ENCODE measurements around the gene PRMT1. TPM values are rescaled to one million over a fixed set of nuclear protein-coding genes. Genes with fewer than 3 reads are reported as not detected.
A peak's percentile ranks its signal among the peaks of the same experiment; 100 is the strongest.

PRMT1 gene
- total and polyA plus RNA-seq, 9 of the 15 experiments (the other 6 are each of a cell fraction or from before 2014, with no cell fraction given) = 13.3 to 464 (median 326) TPM

DNA sequence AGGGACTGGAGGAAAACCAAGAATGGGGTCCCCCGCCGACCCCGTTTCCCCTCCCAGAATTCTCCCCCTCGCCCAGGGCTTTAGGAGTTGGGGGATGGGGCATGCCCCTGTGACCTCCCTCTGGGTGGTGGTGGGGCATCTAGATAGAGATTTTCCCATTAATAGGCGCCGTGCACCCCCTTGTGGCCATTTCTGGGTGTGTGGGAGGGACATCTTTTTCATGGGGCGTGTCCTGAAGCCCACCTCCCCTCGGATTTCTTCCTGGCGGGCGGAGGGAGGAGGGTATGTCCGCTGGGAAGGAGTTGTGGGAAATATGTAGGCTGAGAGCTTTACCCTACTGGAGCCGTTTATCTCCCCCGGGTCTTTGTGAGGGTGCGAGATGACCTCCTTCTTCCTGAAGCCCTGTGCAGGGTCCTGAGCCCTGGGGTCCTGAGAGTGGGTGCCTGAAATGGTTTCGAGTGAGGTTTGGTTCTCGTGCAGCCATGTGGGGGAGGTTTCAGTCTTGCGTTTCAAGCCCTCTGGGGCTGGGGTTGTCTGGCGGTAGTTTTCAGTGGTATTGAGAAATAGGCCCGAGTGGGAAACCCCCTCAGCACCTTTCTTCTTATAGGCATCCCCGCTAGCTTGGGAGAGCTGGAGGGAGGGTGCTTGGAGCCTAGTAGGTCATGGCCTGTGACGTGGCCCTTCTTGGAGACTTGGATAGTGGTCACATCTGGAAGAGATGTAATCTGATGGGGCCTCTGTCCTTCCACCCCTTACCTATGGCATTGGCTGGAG, 1.0 kb downstream of the PRMT1 start (continued):
- no peak for TF ChIP-seq HDGF (IDR thresholded peaks at IDR 0.05)
- TF ChIP-seq RAD21 (CRISPR knock-in tag; conservative IDR thresholded peaks at IDR 0.05 in 1 of 2, IDR thresholded peaks at IDR 0.05 in 1 of 2) = peak; percentile 60 to 73
- TF ChIP-seq RBM39 (optimal IDR thresholded peaks at IDR 0.05; ENCODE audit: low read depth, low read length) = no peak
- TF ChIP-seq, protein P1, sequence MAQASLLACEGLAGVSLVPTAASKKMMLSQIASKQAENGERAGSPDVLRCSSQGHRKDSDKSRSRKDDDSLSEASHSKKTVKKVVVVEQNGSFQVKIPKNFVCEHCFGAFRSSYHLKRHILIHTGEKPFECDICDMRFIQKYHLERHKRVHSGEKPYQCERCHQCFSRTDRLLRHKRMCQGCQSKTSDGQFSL (CRISPR knock-in tag; IDR thresholded peaks at IDR 0.05) = no peak
- TF ChIP-seq, protein P1 (tag; IDR thresholded peaks at IDR 0.05) = peak in 1 of 2 experiments; percentile 38; a peak in 1 of 4 replicates
- TF ChIP-seq SIN3A (IDR thresholded peaks at IDR 0.05; ENCODE audit: borderline replicate concordance in 2 of 2, control insufficient read depth in 1 of 2, low read depth in 2 of 2, low read length in 2 of 2) = peak; percentile 3 to 43; a peak in 2 of 4 replicates
- no peak for TF ChIP-seq NR2C2 (CRISPR knock-in tag; IDR thresholded peaks at IDR 0.05)
- no peak for TF ChIP-seq NR2C2 (tag; IDR thresholded peaks at IDR 0.05)
- TF ChIP-seq ZNF41 (CRISPR knock-in tag; conservative IDR thresholded peaks at IDR 0.05) = no peak
- TF ChIP-seq, protein P2, sequence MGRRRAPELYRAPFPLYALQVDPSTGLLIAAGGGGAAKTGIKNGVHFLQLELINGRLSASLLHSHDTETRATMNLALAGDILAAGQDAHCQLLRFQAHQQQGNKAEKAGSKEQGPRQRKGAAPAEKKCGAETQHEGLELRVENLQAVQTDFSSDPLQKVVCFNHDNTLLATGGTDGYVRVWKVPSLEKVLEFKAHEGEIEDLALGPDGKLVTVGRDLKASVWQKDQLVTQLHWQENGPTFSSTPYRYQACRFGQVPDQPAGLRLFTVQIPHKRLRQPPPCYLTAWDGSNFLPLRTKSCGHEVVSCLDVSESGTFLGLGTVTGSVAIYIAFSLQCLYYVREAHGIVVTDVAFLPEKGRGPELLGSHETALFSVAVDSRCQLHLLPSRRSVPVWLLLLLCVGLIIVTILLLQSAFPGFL (CRISPR knock-in tag; IDR thresholded peaks at IDR 0.05) = no peak
- TF ChIP-seq CHCHD3 (CRISPR knock-in tag; IDR thresholded peaks at IDR 0.05) = no peak
- TF ChIP-seq YBX1 (IDR thresholded peaks at IDR 0.05) = no peak
- no peak for TF ChIP-seq ZNF696 (CRISPR knock-in tag; conservative IDR thresholded peaks at IDR 0.05)
- TF ChIP-seq ZNF354B (CRISPR knock-in tag; IDR thresholded peaks at IDR 0.05) = no peak
- TF ChIP-seq SETDB1 (IDR thresholded peaks at IDR 0.05; ENCODE audit: low read length) = no peak
- TF ChIP-seq, protein P3, sequence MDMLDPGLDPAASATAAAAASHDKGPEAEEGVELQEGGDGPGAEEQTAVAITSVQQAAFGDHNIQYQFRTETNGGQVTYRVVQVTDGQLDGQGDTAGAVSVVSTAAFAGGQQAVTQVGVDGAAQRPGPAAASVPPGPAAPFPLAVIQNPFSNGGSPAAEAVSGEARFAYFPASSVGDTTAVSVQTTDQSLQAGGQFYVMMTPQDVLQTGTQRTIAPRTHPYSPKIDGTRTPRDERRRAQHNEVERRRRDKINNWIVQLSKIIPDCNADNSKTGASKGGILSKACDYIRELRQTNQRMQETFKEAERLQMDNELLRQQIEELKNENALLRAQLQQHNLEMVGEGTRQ (CRISPR knock-in tag; IDR thresholded peaks at IDR 0.05) = no peak
- TF ChIP-seq ZFX (CRISPR knock-in tag; IDR thresholded peaks at IDR 0.05) = no peak
- no peak for TF ChIP-seq RBM25 (IDR thresholded peaks at IDR 0.05; ENCODE audit: low read depth, low read length, severe bottlenecking)
- TF ChIP-seq TARDBP (IDR thresholded peaks at IDR 0.05) = no peak
- TF ChIP-seq ESRRA (IDR thresholded peaks at IDR 0.05; ENCODE audit: borderline replicate concordance, low read depth) = peak; percentile 49
- no peak for TF ChIP-seq CEBPG (CRISPR knock-in tag; IDR thresholded peaks at IDR 0.05)
- TF ChIP-seq CEBPG (tag; conservative IDR thresholded peaks at IDR 0.05 in 1 of 2, IDR thresholded peaks at IDR 0.05 in 1 of 2) = peak in 1 of 2 experiments; percentile 36; a peak in 1 of 4 replicates
- TF ChIP-seq ZNF431 (CRISPR knock-in tag; IDR thresholded peaks at IDR 0.05) = no peak
- no peak for TF ChIP-seq TGIF2 (CRISPR knock-in tag; IDR thresholded peaks at IDR 0.05)
- no peak for TF ChIP-seq RBM15 (IDR thresholded peaks at IDR 0.05; ENCODE audit: insufficient read depth, low read length)
